ENCODE measurements around the gene RBM38.

Gene RBM38

GRCh38 chr20:57389695-57390603 is 1.2 kb upstream of the RBM38 start:
- Histone ChIP-seq H3K4me1 (no peaks in the 10 kb centered on the region), H3K9me3 (ENCODE audit: control insufficient read depth, low read length) (no peaks in the 10 kb centered on the region), H3K4me2 (ENCODE audit: low read length) (peak overlapping the region; percentile 66), H3K79me2 (no peaks in the 10 kb centered on the region), H2AFZ (peak overlapping the region; percentile 84), H3K27me3 (ENCODE audit: control insufficient read depth, insufficient read depth, low read length) (no peaks in the 10 kb centered on the region), H3K9ac (no peak overlapping the region), H3K4me3 (ENCODE audit: low read depth, low read length) (no peak overlapping the region), H3K36me3 (ENCODE audit: control insufficient read depth, insufficient read depth, low read length) (no peaks in the 10 kb centered on the region), H3K27ac (no peak overlapping the region)
- TF ChIP-seq CTCF (IDR thresholded peaks at IDR 0.05), result no peak

GRCh38 chr20:57391439-57392301 is 474 bp downstream of the RBM38 start:
- H3K9ac ChIP-seq, result no peak overlapping the region
- peak overlapping the region; percentile 44 for H3K4me3 ChIP-seq (ENCODE audit: low read depth, low read length)
- no peaks in the 10 kb centered on the region for H3K79me2 ChIP-seq
- TF ChIP-seq CTCF (IDR thresholded peaks at IDR 0.05), result no peak
- H3K27me3 ChIP-seq (ENCODE audit: control insufficient read depth, insufficient read depth, low read length), result no peaks in the 10 kb centered on the region
- H3K4me1 ChIP-seq, result no peaks in the 10 kb centered on the region
- no peaks in the 10 kb centered on the region for H3K36me3 ChIP-seq (ENCODE audit: control insufficient read depth, insufficient read depth, low read length)
- peak overlapping the region; percentile 88 for H2AFZ ChIP-seq
- peak overlapping the region; percentile 68 for H3K4me2 ChIP-seq (ENCODE audit: low read length)
- no peaks in the 10 kb centered on the region for H3K9me3 ChIP-seq (ENCODE audit: control insufficient read depth, low read length)
- H3K27ac ChIP-seq, result no peak overlapping the region

- Histone ChIP-seq H3K4me3 (ENCODE audit: low read depth, low read length) (peak overlapping the region; percentile 36), H3K27me3 (ENCODE audit: control insufficient read depth, insufficient read depth, low read length) (no peaks in the 10 kb centered on the region), H3K36me3 (ENCODE audit: control insufficient read depth, insufficient read depth, low read length) (no peaks in the 10 kb centered on the region), H3K27ac (no peak overlapping the region), H3K9me3 (ENCODE audit: control insufficient read depth, low read length) (no peaks in the 10 kb centered on the region), H2AFZ (no peak overlapping the region), H3K9ac (no peak overlapping the region), H3K4me1 (no peaks in the 10 kb centered on the region), H3K79me2 (no peaks in the 10 kb centered on the region), H3K4me2 (ENCODE audit: low read length) (peak overlapping the region; percentile 66)
- no peak for TF ChIP-seq CTCF (IDR thresholded peaks at IDR 0.05)
Measured at GRCh38 chr20:57392512-57393271, 1.5 kb downstream of the RBM38 start.

- H3K4me1 ChIP-seq, result no peaks in the 10 kb centered on the region
- no peak overlapping the region for H2AFZ ChIP-seq
- H3K9me3 ChIP-seq (ENCODE audit: control insufficient read depth, low read length), result no peaks in the 10 kb centered on the region
- H3K4me2 ChIP-seq (ENCODE audit: low read length), result no peak overlapping the region
- H3K4me3 ChIP-seq (ENCODE audit: low read depth, low read length), result no peak overlapping the region
- TF ChIP-seq CTCF (IDR thresholded peaks at IDR 0.05), result no peak
- H3K79me2 ChIP-seq, result no peaks in the 10 kb centered on the region
- no peaks in the 10 kb centered on the region for H3K36me3 ChIP-seq (ENCODE audit: control insufficient read depth, insufficient read depth, low read length)
- H3K9ac ChIP-seq, result no peak overlapping the region
- no peak overlapping the region for H3K27ac ChIP-seq
- no peaks in the 10 kb centered on the region for H3K27me3 ChIP-seq (ENCODE audit: control insufficient read depth, insufficient read depth, low read length)
Measured at GRCh38 chr20:57393321-57394120, 2.3 kb downstream of the RBM38 start.

Measured in parathyroid adenoma (tissue), 2 donors.